DMS 273 (cell line): ENCODE results near the gene NEGR1.
A peak's percentile ranks its signal among the peaks of the same experiment; 100 is the strongest.

ENCODE experiments used
- DNase-seq: peaks from one replicate; lab custom pipeline; 2025; ENCODE audit not compliant: unreplicated experiment; lab: John Stamatoyannopoulos, UW

NEGR1 gene

DNA sequence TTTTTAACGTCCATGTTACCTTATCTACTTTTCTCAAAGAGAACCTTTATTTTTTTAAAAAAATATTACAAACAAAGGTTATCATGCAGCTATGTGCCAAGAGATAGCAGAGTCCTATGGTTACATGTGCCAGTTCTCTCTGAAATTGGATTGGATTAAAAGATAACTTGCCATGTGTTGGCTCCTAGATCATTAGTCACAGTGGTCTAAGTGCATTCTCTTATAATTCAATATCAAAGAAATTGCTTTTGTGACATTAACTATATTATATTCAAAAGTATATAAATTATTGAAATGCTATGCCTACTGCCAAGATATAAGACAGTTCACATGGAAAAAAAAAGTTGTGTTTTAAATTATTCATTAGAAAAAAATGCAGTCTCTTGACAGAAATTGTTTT, 494.2 kb downstream of the NEGR1 start:
- no peak for DNase-seq

DNA sequence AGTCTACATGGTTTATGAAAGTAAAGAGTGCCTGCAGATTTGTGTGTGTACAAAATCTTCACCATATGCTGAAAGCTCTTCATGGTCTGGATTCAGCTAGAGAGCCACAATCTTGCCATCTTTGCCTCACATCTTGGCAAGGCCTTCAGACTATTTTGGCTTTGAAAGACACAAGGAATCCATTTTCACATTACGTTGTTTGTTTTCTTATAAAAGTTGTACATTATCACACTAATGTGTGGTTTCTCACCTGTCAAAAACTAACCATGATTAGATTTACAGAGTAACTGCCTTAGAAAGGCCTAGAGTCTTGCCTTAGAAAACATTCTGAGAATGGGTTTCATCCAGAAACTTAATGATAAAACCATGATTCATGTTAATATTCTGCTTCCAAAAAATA, 494.6 kb downstream of the NEGR1 start:
- DNase-seq = no peak

DNA sequence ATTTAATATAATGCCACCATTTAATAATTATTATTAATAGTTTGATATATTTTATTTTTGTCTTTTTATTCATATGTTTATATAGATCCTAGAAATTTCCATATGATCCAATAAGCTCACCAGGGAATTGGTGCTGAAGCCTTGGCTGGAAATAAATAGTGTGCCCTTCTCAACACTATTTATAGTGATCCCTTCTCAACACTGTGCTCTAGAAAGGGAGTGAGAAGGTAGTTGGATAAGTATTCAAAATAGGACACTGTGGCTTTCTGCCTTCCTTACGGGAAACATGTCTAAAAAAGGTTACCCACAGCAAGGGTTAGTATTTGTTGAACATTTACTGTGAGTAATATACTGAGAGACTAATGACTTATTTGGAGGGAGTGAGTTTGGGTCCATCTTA, 496.1 kb downstream of the NEGR1 start:
- DNase-seq = no peak

DNA sequence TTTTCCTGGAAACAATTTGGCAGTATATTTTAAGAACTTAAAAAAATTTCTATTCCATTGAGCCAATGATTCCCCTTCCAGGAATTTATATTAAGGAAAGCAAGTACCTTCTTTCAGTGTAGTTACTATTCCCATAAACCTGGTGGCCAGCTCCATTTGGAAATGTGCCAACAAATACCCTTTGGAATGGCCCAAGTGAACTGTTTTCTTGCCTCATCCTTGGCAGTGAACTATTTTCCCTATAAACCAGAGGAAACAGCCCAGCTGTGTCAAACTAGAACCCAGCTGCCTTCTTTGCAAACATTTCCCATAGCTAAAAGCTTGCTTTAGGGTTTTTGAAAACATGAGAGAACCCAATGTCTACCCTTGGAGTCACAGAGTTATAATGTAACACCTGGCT, 496.9 kb downstream of the NEGR1 start:
- peak; percentile 54 for DNase-seq

DNA sequence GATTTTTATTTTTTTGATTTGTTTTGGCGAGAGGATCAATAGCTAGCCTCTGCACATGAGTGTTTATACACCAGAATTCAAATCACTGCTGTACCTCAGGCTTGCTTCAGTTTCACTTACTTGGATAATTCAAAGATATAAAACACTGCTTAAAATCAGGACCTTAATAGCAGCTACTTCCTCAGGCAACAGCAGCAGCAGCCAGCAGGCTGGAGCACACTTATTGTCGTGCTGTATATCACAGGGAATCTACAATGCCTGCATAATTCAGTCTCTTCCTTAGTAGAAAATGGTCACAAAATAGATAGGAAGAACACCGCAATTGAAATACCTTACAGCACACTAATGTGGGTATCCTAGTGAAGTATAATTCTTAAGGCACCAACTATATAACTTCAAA, 497.3 kb downstream of the NEGR1 start:
- no peak for DNase-seq

DNA sequence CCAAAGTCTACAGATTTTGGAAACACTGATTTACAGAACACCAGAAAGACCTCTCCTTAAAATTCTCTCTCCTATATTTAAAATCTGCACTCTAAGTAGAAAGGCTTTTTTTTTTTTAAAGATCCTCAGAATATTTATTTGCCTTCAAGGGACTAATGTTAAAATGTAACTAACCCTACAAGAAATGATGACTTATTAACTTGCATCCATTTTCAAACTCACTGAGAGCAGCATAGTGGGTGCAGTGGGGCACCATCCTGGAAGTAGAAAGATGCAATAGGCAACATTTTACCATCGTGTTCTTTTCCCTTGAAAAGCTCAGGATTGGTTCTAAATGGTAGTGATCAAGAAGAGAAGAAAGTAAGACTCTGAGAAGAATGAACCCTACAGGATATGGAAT, 498.1 kb downstream of the NEGR1 start:
- no peak for DNase-seq

DNA sequence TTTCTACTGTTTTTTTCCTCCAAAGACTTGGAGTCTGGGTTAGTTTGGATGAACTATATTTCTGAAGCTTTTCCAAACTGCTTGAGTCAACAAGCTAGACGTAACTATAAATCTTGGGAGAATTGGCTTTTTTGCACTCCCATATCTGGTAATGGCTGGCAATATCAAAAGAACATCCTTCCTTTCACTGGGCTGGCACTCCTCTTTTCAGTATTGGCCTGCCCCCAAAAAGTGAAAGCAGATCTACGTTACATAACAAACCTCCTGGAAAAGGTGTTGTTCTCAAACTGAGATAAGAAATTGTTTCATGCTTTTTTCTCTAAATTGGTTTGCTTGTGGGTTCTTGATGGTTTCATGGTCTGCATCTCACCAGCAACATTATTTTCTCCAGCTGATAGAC, 499.3 kb downstream of the NEGR1 start:
- DNase-seq = no peak

DNA sequence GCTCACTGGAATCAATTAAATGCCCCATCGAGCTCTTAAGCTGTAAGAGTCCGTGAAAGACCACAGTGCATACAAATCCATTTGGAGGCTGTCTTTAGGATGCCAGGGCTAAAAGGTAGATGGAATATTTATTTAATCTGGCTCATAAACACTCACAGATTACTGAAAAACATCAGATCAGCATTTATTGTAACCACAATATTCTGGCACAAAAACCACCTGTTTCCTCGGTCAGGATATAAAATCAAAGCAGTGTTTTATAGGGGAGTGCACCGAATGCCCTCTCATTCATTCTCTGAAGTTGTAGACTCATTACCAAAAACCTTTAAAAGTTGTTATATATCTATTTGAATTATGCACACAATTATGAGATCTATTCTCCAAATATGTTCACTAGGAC, 500.9 kb downstream of the NEGR1 start:
- DNase-seq = no peak

DNA sequence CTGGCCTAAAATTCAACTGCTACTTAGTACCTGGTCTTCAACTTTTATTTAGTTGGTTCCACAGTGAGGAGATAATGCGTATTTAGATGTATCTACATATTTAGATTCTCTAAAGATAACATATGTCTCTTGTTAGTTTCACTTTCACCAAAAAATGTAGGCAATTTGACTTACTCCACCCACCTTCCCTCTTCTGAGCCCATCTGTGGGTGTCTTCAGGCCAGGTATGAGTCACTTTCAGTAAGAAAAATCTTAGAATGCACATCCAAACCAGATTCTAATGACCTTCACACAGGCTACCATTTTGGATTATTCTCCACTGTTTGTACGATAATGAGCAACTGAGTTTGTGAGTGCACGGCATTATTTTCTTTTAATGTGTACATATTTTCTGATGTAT, 501.7 kb downstream of the NEGR1 start:
- DNase-seq = no peak

DNA sequence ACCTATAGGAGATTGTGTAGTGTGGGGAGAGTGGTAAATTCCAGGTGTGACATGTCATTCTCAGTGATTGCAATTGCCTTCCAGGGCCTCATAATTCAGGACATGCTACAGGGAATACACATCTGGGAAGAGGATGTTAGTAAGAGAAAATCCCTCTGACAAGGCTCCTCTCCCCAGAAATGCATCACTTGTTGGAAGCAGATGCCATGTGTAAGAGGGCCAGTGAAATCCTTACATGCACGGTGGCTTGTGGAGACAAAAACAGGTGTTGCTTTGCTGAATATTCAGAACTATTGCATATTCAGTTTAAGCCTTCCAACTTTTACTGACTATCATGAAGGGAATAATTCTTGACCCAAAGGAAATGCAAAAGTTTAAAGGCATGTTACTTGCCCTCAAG, 503.4 kb downstream of the NEGR1 start:
- no peak for DNase-seq

DNA sequence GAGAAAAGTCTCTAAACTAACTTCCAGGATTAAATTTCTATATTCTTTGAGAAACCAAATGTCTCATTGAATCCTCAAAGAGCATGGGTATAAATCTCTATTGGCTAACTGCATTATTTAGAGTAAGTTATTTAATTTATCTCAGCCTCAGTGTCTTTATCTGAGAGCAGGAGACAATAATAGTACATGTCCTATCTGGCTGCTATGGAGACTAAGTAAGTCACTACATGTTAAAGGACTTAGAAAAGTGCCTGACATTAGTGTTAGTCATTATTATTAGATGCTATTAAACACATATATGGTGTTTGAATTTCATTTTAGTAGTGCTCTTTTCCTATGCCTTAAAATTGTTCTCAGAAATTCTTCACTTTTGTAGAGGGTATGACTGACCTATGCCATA, 505.2 kb downstream of the NEGR1 start:
- DNase-seq = no peak

DNA sequence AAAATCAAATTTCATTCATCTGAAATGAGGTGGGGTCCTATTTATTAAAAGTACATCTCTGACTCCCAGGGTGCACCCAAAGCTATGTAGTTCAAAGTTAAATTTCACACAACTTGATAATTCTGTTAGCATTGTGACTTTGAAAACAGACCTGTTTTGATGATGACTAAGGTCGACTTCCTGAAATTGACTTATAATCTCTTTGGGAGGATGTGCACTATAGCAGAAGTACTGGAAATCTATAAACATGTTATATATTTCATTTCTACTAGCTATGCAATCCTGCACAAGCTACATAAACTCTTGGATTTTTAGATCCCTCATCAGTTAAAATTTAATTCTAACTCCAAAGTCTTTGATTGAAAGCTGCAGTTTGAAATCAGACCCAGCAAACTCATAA, 507.6 kb downstream of the NEGR1 start:
- DNase-seq = no peak

DNA sequence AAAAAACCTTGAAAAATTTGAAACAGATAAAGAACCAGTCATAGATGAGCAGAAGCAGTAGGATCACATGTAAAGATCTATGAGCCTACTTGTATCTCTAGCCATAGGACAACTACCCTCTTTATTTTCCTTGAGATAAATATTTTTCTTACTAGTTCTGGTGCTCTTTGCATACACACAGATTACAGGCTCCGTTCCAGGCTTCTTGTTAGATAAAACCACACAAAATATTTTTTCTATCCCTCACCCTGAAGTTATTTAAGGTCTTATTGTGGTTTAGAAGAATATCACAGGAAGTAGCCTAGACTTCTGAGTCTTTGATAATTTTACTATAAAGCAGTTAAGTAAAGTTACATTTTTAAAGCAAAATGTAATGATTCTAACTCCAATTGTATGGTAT, 512.2 kb downstream of the NEGR1 start:
- no peak for DNase-seq

DNA sequence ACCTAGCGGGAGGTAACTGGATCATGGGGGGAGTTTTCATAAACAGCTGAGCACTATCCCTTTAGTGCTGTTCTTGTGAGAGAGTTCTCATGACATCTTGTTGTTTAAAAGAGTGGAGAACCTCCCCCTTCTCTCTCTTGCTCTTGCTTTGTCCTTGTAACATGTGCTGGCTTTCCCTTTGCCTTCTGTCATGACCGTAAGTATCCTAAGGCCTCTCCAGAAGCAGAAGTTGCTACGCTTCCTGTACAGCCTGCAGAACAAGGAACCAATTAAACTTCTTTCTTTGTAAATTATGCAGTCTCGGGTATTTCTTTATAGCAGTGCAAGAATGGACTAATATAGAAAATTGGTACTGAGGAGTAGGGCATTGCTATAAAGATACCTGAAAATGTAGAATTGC, 515.6 kb downstream of the NEGR1 start:
- no peak for DNase-seq

DNA sequence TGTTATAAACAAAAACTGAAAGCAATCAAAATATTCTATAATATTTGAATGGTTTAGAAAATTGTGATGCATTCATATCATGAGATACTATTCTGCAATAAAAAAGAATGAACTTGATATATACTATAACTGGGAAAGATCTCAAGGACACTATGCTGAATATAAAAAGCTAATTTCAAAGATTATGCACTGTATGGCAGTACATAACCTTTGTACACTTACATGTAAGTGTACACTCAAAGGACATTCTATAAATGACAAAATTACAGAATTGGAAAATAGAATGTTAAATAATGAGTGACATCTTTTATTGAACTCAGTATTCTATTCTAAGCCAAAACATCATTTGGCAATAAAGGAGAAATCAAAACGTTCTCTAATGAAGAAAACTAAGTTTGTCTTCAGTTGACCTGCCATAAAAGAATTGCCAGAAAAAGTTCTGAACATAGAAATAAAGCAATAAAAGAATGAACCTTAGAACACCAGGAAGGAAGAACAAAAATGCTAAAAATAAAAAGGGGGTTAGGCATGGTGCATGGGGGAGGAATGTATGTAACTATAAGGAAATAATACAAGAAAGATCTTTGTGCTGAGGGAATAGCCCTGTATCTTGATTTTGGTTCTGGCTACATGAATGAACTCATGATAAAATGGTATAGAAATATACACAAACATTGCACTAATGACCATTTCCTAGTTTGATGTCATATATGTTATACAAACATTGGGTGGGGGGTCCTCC, 519.7 kb downstream of the NEGR1 start:
- no peak for DNase-seq

DNA sequence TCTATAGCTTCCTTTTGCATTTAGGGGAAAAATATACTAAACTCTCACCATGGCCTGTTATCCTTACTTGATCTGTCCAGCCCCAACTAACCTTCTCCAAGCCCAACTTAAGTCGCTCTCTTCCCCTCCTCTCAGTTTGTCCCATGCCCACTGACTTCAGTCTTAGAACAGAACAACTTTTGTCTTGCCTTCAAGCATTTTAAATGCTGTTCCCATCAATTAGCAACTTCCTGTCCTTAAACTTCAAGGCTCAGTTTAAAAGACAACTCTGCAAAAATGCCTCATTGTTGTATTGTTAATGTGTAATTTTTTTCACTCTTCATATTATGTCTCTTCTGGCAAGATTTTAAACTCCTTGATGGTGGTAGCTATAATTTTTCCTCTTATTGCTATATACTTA, 526.9 kb downstream of the NEGR1 start:
- DNase-seq = no peak

DNA sequence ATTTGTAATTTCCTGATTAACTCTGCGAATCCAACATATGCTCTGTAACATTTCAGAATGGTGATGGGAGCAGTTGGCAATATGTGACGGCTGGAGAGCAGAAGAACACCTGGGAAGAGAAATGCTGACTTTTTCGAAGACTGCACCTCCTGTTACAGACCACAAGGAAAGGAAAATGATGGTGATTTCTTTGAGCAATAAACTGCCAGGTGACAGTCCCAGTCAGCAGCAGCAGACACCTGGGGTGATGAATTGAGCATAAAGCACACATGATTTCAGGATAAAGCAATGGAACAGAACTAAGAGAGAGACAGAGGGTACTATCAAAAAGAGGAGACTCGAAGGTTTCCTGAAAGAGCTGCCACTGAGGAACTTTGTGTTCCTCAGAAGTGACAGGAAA, 528.6 kb downstream of the NEGR1 start:
- no peak for DNase-seq

DNA sequence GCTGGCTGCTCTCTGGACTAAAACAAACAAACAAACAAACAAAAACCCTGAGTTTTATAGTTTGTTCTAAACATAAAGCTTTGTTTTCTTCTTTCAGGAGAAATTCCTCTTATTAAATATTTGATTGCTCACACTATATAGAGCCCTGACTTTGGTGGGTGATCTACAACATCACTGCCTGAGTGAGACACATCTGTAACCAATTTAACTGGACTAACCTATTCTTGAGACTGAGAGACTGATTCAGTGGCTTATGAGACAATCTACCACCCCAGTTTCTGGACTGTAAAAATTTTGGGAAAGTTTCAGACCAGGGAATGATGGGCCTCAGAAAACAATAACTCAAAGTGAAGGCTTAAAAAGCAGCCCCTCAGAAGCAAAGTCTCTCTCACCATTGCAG, 537.0 kb downstream of the NEGR1 start:
- no peak for DNase-seq

DNA sequence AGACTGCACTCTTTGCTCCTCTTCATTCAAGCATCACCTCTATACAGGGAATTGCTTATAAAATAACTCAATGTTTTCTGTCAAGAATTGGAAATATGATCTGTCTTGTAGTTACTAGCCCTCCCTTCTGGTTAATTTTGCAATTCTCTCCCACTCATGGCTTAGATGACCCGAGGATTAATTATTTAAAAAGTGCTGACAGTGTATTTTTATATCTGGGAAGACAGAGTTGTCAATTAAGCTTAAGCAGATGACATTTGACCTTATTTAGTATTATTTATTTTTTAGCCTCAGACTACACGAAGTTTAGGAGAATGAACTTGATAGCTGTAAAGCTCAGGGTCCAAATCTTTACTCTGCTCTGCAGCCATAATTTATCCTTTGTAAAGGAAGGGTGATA, 538.5 kb downstream of the NEGR1 start:
- DNase-seq = no peak

DNA sequence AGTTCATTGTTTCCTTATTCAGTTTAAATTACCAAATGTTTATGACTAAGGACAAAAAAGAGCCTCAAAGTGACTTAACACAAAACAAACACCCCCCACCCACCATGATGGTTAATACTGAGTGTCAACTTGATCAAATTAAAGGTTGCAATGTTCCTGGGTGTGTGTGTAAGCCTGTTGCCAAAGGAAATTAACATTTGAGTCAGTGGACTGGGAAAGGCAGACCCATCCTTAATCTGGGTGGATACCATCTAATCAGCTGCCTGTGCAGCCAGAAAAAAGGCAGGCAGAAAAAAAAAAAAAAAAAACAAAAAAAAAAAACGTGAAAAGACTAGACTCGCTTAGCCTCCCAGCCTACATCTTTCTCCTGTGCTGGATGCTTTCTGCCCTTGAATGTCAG, 543.4 kb downstream of the NEGR1 start:
- DNase-seq = no peak

DNA sequence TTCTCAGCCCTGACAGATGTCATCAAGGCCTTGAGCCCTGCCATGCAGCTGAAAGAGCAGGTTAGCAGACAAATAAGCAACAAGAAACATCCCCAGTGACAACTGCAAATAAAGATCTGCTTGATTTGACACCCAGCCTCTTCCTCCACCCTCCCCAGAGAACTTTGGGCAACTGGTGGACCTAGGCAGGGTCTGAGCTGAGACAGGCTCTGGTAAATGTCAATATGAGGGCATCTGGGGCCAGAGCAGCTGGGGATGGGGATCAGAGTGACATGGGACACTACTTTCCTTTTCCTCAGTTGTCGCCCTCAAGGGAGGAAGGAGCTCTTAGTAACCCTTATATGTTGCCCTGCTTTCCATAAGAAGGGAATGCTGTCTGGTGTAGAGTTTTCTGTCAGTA, 544.1 kb downstream of the NEGR1 start:
- DNase-seq = no peak

DNA sequence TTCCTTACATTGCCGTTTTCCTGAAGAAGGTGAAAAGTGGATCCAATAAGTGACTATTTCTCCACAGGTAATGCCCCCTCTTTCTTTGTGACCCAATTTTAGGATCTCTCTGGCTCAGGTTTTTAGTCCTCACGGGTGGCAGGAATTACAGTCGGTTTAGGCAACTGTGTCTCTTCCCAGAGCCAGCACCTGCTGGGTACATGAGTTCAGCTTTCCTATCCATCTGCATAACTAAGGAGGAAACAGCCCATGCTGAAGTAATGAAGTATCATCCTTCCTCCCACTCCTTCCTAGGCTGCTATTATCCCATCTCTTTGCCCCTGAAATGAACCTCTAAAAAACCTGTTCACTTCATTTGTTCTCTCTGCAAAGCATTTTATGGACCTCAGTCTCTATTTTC, 544.6 kb downstream of the NEGR1 start:
- DNase-seq = no peak

DNA sequence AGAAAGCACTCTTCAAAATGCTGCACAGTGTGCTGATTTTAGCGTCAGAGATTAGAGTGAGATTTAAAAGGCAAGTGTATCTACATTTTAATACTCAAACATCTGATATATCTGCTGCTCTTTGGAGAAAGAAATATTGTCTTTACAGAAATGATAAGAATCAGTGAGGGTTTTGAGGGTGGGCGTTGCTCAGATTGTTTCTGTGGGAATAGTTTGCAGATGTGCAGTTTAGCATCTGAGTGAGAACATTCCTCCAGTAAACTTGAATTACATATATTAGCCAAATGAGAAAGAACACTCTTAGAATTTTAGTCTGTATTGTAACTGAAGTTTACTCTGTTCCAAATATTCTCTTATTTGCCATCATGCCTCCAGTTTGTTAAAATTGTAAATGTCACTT, 549.2 kb downstream of the NEGR1 start:
- no peak for DNase-seq

DNA sequence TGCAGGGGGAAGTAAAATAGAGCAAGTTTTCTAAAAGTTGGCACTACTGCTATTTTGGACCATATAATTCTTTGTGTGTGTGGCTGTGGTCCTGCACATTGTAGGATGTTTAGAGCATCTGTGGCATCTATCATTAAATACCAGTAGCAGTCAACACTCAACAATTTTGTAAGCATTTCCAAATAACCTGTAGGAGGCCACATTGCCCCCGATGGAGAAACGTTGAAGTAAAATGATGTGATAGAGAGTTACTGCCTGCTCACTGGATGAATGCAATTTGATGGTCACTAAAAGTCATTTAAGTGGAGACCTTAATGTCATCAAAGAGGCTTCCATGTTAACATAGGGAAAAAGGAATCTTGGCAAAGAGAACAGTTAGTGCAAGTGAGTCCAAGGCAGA, 560.8 kb downstream of the NEGR1 start:
- DNase-seq = peak; percentile 8
